CD4-positive, alpha-beta T cell treated with Interleukin-4 for 4 hours (primary cell): ENCODE data around the gene GOLGA8O.
"Not testable (repeated sequence)": the region's sequence is repeated elsewhere in the genome, so short reads cannot be mapped to it uniquely, and the experiment has no call there.

Experiments used
- DNase-seq: peaks from one replicate; pipeline ENCODE4 v3.0.0-alpha.2; 2020

GOLGA8O gene, protein sequence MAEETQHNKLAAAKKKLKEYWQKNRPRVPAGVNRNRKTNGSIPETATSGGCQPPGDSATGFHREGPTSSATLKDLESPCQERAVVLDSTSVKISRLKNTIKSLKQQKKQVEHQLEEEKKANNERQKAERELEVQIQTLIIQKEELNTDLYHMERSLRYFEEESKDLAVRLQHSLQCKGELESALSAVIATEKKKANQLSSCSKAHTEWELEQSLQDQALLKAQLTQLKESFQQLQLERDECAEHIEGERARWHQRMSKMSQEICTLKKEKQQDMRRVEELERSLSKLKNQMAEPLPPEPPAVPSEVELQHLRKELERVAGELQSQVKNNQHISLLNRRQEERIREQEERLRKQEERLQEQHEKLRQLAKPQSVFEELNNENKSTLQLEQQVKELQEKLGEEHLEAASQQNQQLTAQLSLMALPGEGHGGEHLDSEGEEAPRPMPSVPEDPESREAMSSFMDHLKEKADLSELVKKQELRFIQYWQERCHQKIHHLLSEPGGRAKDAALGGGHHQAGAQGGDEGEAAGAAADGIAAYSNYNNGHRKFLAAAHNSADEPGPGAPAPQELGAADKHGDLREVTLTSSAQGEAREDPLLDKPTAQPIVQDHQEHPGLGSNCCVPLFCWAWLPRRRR

DNA sequence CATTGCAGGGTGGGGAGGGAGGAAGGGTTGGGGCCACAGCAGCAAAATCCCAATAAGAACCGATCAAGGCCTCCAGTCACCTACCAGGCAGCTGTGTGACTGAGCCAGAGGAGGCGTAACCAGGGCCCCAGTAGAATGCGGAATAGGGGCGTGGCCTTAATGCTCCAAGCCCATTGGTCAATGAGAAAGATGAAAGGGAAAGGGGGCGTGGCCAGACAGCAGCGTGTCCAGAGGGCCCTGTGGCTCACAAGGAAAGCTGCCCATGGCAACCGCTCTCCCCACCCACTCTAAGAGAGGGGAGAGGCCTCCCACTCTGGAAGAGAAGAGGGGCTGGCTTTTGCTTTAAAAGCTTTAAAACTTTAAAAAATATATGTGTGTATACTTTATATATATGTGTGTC is at the start of gene GOLGA8O:
Gene GOLGA8O, minus strand, starts transcription at position 101 of the 400 bp plus-strand sequence. Its CDS starts 98 bp downstream, at position 3.
- DNase-seq, result not testable (repeated sequence)

DNA sequence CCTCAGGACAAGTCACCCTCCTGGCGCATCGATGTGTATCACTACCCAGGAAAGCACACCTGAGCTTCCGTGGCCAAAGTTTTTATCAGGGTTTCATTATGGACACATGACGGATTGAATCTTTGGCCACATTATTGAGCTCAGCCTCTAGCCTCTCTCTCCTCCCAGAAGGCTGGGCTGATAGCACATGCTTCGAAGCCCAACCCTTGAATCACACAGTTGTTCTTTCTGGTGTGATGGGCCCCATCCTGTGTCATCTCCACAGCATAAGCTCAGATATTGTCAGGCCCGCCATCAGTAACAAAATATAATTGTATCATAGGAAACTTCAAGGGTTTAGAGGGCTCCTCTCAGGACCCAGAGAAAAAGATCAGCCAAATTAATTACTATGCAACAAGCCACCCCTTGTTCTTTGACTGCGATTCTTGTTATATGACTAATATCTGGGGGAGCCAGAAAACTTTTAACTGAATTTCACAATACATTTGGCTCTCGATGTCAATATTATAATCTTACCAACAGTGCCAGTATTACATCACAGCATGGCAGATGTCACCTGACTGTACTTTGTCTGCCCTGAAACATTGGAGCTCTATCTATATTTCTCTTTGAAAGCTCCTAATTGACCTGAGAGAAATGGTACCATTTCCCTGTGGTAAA is 48.8 kb upstream of the GOLGA8O start:
- not testable (repeated sequence) for DNase-seq

DNA sequence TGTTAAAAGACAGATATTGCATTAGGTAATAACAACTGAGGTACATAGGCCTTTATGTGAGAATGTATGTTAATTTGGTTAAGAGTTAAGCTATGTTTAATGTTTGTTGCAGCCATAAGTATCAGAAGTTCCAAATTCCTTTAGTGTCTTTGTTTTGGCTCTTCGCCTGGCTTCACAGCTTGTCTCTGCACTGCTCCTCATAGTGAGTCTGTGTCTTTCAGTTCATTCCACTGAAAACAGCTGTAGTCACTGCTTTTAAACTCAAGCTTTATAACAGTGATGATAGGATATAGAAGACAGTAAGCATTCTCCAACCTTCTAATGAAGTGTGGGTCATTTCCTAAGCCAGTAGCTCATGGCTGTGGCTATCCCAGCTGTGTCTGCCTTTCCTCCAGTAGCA is 47.5 kb upstream of the GOLGA8O start:
- not testable (repeated sequence) for DNase-seq

DNA sequence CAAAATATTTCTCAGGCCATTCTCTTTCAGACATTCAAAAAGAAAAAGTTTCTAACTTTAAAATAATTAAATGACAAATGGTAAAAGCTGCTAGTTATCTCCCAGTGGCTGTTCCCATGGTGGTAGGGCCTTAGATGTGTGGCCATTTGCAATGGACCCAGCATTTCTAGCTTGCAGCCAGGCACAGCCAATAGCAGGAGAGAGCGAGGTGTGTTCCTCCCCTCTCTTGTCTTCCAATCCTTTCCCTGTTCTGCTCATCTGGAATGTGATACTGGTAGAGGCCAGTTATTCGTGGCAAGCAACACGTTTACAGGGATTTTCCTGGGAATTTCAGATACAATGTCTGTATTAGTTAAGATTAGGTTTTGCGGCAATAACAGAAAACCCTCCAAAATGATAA is 37.3 kb upstream of the GOLGA8O start:
- DNase-seq, result not testable (repeated sequence)

DNA sequence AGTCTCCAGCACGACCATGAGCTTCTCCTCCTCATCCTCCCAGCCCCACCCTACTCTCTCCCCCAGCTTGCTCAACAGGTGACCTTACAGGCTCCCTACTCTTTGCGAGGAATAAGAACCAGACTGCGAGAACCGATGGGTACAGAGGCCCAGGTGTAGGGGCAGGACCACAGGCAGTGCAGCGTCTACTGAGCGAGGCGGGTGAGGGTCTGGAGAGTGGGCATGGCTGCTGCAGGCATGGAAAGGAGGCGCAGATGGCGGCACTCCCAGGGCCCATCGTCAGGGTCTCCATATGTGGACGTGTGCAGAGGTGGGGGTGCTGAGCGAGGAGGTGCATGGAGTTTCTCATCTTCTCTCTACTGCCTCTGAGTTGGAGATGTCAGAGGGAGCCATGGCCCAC is 31.0 kb upstream of the GOLGA8O start:
- not testable (repeated sequence) for DNase-seq

DNA sequence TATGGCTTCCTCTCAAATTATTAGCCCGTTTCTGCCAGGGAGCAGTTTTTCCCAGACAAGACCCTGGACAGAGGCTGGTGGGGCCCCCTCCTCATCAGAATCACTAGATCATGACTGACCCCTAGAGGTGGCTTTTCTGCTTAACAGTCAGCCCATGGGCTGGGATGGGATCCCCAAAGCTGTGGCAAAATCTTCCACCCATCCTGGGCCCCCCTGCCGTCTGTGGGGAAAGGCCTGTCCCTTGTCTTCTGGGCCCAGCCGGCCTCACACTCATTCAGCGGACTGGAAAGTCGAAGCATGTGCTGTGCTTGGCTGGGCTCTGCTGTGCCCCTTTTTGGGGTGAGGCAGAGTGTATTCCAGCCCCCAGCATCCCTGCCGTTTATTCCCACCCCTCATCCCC is 27.9 kb upstream of the GOLGA8O start:
- DNase-seq, result not testable (repeated sequence)

DNA sequence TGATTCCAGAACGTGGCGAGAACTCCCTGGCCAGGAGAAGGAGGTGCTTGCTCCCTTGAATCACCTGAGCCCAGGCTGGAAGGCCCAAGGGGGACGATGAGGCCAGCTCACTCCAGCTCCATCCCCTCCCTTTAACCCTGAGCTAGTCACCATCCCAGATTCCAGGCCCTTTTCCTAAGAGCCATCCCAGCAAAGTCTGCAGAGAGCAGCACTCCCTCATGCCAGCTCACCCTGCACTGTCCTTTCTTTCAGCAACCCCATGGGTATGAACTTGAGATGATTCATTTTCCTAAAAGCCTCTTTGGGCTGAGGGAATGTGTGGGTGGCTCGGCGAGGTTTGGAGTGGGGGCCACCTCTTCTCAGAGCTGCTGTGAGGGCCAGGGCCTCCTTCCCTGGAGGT is 26.2 kb upstream of the GOLGA8O start:
- DNase-seq, result not testable (repeated sequence)

DNA sequence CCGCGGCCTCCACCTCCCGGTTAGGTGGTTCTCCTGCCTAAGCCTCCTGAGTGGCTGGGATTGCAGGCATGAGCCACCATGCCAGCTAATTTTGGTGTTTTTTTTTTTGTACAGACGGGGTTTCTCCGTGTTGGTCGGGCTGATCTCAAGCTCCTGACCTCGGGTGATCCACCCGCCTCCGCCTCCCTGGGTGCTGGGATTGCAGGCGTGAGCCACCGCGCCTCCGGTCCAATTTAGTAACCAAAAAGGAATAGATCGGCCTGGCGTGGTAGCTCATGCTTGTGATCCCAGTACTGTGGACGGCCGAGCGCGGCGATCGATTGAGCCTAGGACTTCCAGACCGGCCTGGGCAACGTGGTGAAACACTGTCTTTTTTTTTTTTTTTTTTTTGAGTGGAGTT is 12.6 kb upstream of the GOLGA8O start:
- not testable (repeated sequence) for DNase-seq

DNA sequence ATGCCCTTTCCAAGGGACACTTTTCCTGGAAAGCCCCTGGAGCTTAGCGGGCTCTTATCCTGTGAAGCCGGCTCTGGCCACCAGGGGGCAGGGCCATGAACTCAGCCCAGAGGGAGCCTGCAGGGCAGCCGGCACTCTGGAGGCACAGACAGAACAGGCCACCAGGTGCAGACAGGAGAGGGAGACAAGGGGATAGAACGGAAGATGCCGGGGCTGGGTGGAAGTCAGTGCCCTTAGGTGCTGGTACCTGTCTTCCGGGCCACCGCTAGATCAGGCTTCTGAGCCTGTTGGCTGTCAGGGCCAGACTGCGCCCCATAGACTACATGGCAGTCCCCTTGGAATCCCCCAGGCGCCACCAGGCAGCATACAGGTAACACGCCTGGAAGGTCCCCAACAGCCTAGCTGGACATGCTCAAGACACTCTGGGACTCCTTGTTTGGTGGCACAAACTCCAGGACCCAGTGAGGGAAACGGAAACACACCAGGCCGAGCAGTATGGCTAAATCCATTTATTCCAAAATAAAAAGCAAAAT is 14.9 kb downstream of the GOLGA8O start:
- not testable (repeated sequence) for DNase-seq

DNA sequence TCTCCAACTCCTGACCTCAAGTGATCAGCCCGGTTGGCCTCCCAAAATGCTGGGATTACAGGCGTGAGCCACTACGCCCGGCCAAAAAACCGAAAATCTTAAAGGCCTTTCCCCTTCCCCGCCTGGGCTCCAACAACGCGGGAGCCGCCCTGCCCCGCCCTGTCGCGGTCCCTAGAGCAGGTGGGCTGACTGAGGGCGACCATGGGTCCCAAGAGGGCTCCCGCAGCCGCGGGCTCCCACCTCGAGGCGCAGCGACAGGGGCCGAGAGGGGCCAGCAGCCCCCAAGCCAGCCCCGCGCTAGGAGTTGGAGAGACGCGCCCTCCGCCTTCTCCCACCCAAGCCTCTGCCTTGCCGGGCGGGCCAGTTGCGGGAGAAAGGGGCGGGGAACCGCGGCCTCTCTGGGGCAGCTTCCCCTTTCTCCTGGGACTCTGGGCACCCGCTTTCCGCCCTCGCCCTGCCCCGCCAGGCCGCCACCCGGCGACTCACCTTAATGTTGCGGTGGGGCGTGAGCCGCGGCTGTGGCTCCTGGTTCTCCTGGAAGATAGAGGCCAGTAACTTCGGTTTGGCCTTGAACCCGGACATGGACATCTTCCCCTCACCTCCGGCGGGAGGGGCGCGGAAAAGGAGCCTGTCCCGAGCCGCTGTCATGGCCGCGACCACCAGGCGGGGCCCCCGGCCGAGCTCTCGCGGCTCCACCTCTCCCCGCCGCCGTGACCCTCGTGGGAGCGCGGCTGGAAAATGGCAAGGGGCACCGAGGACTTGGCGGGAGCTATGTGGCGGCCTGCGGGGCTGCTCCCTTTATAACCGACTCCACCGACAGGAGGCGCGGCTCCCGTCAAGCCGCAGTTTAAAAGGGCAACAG is 21.1 kb downstream of the GOLGA8O start:
- not testable (repeated sequence) for DNase-seq

DNA sequence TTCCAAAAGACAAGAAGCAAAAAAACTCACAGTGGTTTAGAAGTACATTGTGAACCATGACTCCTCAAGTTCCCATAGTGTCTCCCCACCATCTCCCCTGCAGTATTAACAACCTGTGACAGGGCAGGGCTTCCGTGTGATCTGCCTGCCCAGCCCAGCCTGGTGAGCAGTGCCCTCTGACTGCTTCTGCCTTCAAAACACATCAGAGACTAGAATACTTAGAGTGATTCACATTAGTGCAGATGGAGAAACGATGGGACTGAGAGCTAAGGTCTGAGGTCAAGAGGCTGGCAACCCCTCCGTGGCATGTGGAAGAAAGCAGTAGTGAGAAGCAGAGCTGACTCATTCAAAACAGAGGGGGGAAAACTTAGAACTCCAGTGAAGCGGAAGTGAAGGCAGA is 27.8 kb downstream of the GOLGA8O start:
- not testable (repeated sequence) for DNase-seq

DNA sequence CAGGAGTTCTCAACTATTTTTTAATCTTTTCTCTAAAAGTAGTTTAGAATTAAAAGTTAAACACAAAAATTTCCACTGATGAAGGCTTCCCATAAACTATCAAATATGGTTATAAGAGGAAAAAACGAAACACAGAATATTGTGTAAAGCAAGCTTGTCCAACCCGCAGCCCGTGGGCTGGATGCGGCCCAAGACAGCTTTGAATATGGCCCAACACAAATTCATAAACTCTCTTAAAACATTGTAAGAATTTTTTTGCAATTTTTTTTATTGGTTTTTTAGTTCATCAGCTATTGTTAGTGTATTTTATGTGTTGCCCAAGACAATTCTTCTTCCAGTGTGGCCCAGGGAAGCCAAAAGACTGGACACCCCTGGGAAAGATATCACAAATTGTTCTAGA is 28.9 kb downstream of the GOLGA8O start:
- DNase-seq, result not testable (repeated sequence)

DNA sequence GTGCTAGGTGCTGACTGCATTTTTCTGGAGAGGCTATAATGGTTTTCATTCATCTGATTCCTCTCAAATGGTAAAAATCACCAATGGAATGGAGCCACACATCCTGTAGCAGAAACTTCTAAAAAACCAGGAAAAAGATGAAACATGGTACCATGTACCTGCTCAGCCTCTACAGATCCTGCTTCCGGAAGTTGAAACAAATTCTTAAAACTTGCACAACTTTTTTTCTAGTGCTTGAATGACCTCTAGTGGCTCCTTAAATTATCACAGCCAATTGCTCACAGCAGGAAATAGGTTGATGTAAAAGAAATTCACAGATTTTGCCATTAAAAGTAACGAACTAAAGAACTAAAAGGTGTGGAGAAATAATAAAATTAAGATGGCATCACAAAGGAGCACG is 47.5 kb downstream of the GOLGA8O start:
- DNase-seq, result peak; percentile 8

DNA sequence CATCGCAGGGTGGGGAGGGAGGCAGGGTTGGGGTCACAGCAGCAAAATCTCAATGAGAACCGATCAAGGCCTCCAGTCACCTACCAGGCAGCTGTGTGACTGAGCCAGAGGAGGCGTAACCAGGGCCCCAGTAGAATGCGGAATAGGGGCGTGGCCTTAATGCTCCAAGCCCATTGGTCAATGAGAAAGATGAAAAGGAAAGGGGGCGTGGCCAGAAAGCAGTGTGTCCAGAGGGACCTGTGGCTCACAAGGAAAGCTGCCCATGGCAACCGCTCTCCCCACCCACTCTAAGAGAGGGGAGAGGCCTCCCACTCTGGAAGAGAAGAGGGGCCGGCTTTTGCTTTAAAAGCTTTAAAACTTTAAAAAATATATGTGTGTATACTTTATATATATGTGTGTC is 52.2 kb downstream of the GOLGA8O start, which contains the start of gene GOLGA8K:
Gene GOLGA8K, minus strand, starts transcription at position 101 of the 400 bp plus-strand sequence. Its CDS starts 98 bp downstream, at position 3.
- not testable (repeated sequence) for DNase-seq

DNA sequence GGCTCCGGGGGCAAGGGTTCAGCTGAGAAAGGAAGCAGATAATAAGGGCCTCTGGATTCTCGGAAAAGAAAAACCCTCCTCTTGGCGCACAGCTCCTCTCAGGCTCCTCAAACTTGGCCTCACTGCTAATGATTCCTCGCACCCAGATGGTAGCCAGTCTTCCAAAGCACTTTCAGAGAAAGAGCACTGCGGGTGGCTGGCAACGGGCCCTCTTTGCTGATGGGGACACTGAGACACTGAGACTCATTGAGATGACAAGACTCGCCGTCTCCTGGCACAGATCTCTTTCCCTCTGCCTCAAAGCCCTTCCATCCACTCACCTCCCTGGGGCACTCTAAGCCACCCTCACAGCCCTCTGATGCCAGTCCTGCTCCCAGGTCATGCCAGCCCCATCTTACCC is 58.9 kb downstream of the GOLGA8O start:
- DNase-seq, result not testable (repeated sequence)
